NCI-H446 treated with DMSO at 0.1 percent for 48 hours (cell line): ENCODE data around the gene HNRNPUL2.
"Not testable (repeated sequence)": the region's sequence is repeated elsewhere in the genome, so short reads cannot be mapped to it uniquely, and the experiment has no call there.

Source experiments
- DNase-seq: peaks from one replicate; lab custom pipeline; 2025; lab: John Stamatoyannopoulos, UW

HNRNPUL2 gene

DNA sequence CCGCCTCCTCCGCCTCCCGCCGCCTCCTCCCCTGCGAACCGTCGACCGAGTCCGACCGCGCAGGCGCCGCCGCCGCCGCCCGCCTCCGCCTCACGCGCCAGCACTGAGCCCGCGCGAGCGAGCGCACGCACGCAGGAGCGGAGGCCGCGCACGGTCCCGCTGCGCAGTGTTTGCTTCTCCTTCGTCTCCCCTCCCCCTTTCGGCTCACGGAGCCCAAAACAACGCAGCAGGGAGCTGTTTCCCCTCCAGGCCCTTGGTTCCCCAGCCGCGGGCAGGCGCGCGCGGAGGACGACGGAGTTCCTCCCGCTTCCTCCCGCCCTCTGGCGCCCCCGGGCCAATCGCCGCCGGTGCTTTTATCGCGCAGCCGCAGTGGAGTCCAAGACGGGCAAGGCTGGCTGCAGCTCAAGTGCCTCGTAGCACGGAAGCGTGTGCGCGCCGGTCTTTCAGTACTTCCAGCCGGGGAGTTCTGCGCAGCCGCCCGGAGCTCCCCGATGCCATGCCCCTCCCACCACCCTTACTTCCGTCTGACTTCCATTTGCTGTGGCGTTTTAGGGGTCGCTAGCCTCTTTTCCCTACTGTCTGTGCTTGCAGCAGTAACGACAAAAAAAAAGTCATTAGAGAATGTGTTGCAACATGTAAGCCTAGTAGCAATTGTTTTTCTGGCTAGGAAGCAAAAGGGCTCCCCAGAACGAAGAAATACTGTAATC is at the start of gene HNRNPUL2:
Gene HNRNPUL2 (minus strand): TSS at position 293 of the 707 bp plus-strand sequence. CDS start 301 bp downstream, outside the sequence.
- DNase-seq, result peak; percentile 99

DNA sequence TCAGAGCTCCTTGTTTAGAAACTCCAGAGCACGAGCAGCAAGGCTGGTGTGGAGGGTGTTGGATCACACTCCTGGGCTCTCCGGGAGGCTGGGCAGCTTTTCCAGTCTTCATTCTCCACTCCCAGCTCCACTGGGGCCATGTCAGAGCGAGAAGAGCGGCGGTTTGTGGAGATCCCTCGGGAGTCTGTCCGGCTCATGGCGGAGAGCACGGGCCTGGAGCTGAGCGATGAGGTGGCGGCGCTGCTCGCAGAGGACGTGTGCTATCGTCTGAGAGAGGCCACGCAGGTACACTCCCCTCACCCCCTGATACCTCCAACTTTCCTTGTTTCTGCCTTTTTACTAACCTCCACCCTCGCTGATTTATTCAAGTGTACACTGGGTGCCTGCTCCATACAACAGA is 48.4 kb upstream of the HNRNPUL2 start:
- DNase-seq, result no peak

DNA sequence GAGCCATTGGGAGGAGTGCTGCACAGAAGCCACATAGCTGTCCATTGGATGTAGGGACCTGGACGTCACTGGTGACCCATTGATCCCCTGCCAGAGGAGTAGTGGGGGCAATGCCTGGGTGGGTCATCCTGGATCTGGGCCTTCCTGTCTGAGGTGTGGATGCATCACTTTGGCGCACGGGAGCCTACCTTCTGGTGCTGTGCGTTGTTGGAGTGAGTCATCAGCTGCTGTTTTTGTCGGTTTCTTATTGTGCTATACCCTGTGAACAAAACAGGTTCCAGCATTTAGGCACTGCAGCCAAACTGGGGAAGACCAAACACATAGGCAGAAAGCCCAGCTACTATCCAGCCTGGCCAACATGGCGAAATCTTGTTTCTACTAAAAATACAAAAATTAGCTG is 47.1 kb upstream of the HNRNPUL2 start:
- no peak for DNase-seq

DNA sequence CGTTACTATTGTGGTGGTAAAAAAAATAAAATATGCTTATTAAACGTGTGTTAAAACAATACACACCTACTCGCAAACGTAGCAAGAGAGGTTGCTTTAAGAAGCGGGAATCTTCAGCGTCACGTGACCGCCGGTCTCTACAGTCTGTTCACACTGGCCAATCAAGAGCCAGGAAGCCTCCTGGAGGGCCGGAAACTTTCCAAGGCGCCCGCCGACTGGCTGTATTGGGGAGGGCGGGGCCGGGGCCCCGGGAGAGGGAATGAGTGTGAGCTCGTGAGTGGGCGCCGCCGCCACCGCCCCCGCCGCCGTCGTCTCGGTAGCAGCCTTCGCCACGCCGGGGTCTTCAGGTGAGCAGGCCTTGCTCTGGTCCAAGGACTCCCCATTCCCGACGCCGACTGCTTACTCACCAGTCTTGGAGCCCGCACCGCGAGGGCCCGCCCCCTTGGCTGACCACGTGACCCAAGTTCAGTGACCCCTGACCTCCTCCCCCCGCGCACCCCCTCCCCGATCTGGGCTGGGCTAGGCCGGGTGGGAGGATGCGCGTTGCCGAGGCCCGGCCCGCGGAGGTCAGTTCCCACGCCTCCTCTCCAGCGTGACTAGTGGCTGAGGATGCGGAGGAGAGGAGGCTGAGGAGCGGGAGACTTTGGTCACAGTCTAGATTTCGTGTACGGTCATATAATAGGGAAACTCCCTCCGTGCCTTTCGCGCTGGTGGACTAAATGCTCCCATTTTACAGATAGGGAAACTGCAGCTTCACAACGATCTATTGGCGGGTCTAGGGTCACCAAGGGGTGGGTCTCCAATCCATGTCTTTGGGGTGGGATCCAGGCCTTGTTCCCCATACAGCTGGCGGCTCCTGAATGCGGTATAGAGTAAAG is 44.1 kb upstream of the HNRNPUL2 start, which contains the start of gene TAF6L:
Gene TAF6L (plus strand): TSS at position 253 of the 878 bp plus-strand sequence. CDS start 4,388 bp downstream, outside the sequence.
- peak; percentile 96 for DNase-seq

DNA sequence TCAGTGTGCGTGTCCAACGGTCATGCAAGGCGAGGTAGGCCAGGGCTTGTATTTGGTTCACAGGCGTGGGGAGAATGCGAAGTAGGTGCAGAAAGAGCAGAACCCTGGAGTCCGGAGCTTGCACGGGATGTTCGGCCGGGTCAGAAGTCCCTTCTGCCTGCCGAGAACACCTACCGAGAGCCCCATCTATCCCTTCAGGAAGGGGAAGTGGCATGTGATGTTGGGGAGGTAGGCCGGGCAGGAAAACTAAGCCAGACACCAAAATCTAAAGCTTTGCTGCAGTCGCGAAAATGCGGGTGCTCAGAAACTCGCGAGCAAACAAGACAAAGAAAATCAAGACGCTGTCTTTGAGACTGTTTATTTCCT is 43.5 kb upstream of the HNRNPUL2 start:
- DNase-seq, result no peak

DNA sequence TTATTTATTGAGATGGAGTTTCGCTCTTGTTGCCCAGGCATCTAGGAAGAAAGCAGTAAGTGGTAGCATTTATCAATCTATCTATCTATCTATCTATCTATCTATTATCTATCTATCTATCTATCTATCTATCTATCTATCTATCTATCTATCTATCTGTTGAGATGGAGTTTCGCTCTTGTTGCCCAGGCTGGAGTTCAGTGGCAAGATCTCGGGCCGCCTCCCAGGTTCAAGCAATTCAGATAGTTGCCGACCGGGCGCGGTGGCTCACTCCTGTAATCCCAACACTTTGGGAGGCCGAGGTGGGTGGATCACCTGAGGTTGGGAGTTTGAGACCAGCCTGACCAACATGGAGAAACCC is 33.6 kb upstream of the HNRNPUL2 start:
- DNase-seq, result not testable (repeated sequence)

DNA sequence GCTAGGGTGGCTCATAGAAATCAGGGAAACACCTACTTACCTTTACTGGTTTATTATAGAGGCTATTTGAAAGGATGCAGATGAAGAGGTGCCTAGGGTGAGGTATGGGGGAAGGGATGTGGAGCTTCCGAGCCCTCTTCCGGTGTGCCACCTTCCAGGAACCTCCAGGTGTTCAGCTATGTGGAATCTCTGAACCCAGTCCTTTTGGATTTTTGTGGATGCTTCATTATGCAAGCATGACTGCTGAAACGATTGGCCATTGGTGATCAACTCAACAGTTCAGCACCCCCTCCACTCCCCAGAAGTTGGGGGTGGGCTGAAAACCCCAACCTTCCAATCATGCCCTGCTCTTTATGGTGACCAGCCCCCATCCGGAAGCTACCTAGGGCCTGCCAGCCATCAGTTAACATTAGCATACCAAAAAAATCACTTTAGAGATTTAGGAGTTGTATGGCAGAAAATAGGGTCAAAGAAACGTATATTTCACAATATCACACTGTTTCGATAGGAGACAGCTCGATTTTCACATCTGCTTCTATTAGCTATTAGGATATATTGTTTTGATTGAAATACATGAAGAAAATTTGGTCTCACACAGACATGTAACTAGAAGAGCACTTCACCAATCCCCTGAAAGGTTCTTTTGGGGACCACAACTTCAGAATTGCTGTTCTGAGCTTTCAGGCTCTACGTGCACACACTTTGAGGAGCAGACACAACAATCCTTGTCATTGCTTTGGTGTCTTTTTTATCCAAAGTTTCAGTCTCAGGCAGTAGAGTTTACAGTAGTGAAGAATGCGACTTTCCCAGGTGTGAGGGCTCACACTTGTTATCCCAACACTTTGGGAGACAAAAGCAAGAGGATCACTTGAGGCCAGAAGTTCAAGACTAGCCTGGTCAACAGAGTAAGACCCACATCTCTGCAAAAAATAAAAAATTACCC is 30.9 kb upstream of the HNRNPUL2 start:
- DNase-seq, result no peak

DNA sequence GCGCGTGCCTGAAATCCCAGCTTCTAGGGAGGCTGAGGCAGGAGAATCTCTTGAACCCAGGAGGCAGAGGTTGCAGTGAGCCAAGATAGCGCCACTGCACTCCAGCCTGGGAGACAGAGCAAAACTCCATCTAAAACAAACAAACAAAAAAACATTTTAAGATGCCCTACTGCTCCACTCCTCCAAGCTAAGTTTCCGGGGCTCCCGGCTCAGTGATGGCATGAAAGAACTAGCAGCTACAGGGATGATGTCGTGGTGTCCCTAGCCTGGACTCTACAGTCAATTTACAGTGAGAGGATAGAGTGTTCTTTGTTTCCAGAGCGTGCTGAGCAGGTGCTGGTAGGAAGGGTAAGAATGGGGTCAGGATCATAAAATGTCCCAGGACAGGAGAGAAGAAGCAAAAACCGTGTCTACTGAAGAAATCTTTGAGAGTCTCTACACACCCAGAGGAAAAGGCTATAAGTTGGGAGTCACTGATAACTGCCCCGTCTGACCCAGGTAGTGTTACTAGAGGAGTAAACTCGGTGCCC is 27.9 kb upstream of the HNRNPUL2 start:
- DNase-seq, result no peak

DNA sequence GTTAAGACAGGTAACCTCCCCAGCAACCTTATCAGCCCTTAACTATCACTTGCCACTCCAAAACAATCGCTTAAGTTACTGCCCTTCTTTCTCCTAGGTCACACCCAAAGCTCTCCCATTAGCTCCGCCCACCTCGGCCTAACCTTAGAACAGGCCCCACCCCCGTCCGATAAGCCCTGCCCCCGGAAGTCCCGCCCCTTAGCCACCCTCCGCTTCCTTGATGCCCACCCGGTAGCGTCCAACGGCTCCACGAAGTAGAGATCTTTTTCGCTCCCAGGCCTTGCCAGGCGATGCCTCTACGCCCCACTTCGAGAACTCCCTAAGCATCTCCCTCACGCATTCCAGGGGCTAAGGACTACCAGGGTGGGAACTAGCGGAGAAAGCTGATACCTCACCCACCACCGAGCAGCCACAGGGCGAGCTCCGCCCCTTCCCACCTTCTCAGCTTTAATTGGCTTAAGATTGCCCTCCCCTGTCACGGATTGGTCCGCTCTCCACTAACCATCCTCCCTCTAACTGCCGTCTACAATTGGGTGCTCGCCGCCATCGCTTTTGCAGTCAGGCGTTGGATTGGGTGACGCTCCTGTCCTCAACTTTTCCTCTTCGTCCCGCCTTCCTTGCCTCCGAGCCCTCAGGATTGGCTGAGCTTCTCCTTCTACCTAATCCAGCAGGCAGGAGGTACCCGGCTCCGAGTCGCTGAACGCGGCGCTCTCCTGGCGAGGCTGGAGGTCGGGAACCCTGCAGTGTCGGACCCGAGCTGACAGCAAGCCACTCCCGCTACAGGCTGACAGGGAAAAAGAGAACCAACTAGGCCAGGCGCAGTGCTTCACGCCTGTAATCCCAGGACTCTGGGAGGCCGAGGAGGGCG is 26.7 kb upstream of the HNRNPUL2 start, which contains the start of gene ZBTB3:
Gene ZBTB3 (minus strand): TSS at position 425 of the 868 bp plus-strand sequence. CDS start 496 bp downstream, outside the sequence.
- peak; percentile 99 for DNase-seq

DNA sequence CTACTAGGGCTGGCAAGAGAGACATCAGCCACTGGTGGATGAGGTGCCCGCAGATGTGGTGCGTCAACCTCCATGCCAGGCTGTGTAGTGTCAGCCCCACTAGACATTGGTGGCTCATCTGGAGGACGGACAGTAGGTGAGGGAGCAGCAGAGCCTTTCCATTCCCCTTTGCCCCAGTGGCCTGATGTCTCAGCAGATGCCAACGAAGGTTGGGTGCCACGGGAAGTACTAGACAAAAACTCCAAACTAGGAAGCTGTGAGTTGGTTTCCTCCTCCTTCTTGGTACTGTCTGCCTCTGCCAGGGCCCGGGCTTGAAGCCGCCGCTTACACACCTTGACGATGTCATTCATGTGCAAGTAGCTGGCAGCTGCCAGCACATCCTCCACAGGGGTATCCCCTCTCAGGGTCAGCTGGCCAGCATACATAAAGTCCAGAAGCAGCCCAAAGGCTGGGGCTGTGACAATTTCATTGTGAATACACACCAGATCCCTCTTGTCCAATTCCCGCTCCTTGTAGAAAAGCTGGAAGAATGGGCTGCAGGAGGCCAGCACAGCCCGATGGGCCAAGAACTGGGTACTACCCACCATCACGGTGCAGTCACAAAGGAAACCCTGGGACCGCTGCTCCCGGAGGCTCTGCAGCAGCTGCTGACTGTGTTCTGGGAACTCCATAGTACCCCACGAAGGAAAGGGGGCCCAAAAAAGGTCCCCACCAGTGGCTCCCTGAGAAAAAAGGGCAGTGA is 25.9 kb upstream of the HNRNPUL2 start:
- DNase-seq, result no peak

DNA sequence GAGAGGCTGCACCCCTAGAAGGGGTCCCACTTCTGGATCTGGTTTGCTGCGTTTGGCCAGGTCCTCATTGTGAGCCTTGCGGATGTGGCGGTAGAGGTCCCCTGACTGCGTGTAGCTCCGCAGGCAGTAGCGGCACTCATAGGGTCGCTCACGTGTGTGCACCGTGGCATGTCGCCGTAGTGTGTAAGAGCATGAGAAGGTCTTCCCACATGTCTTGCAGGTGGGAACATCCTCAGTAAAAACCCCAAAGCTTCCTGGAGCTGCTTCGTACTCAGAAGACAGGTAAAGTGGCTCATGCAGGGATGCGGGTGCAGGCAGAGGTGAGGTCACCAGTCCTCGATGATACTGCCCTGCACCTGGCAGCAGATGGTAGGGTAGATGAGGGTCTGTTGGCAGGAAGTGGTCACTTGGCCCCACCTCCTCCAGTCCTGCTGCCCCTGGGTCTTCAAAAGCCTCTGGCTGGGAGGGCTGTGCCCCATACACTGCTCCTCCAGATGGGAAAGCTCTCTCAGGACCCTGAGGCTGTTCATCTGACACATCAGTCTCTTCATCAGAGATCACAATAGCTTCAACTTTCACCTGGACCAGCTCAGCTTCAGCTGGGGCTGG is 25.0 kb upstream of the HNRNPUL2 start:
- no peak for DNase-seq

DNA sequence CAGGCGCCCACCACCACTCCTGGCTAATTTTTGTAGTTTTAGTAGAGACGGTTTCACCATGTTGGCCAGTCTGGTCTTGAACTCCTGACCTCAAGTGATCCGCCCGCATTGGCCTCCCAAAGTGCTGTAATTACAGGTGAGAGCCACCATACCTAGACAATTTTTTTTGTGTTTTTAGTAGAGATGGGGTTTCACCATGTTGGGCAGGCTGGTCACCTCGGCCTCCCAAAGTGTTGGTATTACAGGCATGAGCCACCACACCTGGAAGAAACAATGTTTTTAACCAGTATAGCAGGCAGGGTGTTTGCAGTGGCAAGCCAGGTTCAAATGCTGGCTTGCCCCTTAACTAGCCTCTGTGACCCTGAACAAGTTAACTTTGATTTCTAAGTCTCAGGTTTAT is 22.7 kb upstream of the HNRNPUL2 start:
- DNase-seq, result not testable (repeated sequence)

DNA sequence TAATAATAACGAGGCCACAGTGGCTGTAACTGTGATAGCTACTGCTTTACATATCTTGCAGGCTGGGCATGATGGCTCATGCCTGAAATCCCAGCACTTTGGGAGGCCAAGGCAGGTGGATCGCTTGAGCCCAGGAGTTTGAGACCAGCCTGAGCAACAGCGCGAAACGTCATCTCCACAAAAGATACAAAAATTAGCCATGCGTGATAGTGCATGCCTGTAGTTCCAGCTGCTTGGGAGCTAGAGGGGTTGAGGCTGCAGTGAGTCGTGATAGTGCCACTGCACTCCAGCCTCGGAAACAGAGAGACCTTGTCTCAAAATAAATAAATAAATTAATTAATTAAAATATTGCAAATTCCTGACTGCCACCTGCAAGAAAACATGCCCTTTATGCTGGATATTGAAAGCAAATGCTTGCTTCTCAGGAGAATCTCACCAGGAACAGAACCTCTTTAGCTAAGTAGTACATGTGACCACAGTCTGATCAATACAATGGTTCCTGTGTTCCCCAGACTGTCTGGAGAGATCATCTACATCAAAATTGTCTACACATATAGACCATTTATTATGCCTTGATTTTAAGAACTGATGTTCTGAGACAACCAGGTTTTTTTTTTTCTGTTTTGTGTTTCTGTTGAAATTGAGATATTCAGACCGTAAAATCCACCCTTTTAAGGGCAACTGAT is 20.4 kb upstream of the HNRNPUL2 start:
- no peak for DNase-seq

DNA sequence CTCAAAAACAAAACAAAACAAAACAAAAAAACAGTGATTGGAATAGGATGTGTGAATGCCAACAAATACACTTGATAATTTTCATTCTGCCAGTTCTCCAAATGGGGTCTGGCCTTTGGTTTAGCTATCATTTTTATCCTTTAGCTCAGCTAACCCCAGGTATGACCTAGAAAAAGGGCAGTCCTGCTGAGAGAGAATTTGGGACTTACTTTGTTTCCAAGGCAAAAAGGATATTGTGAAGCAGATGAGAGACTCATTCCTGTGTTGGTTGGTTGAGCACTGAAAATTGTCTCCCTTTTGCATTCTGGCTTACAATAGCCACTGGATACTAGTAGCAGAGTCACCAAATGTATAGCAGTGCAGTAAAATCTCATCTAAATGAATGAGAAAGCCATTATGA is 9.9 kb upstream of the HNRNPUL2 start:
- DNase-seq, result no peak

DNA sequence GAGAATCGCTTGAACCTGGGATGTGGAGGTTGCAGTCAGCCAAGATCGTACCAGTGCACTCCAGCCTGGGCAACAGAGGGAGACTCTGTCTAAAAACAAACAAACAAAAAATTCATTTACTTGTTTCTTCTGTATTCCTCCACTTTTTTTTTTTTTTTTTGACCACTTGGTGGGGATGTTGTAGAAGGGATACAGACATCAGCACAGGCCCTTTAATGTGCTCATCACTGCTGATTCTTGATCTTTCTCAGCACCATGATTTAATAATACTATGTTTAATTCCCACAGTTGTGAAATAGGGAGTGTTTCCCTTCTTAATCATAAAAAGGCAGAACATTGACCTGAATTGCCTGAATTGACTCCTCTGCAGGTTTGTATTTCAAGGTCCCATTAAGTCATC is 5.6 kb upstream of the HNRNPUL2 start:
- DNase-seq, result no peak

DNA sequence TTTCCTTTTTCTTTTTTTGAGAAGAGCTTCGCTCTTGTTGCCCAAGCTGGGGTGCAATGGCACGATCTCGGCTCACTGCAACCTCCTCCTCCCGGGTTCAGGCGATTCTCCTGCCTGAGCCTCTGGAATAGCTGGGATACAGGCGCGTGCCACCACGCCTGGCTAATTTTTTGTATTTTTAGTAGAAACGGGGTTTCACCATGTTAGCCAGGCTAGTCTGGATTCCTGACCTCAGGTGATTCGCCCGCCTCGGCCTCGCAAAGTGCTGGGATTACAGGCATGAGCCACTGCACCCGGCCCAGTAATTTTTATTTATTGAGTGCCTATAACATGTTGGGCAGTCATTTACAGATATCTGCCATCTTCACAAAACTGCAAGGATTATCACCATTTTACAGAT is 2.8 kb upstream of the HNRNPUL2 start:
- not testable (repeated sequence) for DNase-seq

DNA sequence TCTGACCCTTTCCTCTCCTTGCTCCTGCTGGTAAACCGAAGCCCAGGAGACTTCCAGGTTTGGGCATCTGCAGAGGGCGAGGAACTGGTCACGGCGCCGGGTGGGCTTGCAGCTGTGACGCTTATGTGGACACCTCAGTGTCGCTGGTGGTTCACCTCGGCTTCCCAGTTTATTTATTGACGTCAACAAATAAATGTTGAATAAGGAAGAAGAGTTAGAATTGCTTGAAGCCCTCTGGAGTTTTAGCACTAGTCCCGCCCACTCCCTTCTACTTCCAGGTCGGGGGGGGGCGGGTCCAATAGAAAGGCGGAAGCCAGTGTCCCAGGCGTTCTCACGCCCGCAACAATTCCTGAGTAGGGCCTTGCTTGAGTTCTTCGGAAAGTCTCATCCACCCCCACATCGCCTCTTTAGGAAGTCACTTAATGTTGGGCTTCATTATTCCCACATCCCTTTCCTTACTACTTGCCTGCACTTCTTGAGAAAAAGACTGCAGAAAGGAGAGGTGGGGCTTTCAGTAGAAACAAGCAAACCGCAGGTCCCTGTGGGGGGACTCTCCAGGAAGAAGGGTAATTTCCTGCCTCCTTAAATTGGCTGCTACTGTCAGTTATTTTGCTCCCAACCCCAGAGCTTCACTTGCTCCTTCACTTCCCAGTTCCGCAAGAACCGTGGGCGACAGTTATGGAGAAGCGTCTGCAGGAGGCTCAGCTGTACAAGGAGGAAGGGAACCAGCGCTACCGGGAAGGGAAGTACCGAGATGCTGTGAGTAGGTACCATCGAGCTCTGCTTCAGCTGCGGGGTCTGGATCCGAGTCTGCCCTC is 1.1 kb upstream of the HNRNPUL2 start, which contains the start of gene TTC9C:
Gene TTC9C (plus strand): TSS at position 316 of the 818 bp plus-strand sequence. CDS start 363 bp downstream, at position 679.
- peak; percentile 74 for DNase-seq

DNA sequence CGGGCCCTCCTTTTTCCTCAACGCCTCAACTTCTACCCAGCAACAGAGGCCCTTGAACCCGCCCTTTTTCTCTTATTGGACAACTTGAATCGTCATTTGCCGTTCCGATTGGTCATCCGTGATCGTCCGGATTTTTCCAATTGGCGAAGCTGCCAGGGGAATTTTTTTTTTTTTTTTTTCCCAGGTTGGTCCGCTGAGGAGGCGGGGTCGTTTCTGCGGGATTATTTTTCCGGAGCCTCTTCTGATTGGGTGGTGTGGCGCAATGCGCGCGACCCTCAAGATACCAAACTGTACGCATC is 564 bp upstream of the HNRNPUL2 start:
- DNase-seq, result peak; percentile 98
